Fibroblast of villous mesenchyme (primary cell): ENCODE data around the gene PRPS1. TPM values are rescaled to one million over a fixed set of nuclear protein-coding genes. Genes with fewer than 3 reads are reported as not detected.
A peak's percentile ranks its signal among the peaks of the same experiment; 100 is the strongest.

Experiments used
- DNase-seq: peaks from one replicate; pipeline ENCODE4 v3.0.0-alpha.2; 2010; ENCODE audit warnings: low read depth
- H3K4me3 ChIP-seq: 2 replicates; pipeline ENCODE4 v1.5.1; 2011; ENCODE audit warnings: low read depth, mild to moderate bottlenecking, low read length
- CTCF ChIP-seq: IDR thresholded peaks from 2 replicates; pipeline ENCODE4 v1.5.1; 2012; ENCODE audit warnings: low read depth, mild to moderate bottlenecking, low read length; ENCODE audit not compliant: insufficient read depth
- total RNA-seq: library from RNA; depleted of rRNA; stranded (reverse); fragments of >200 nt; gene quantifications from 2 replicates; pipeline ENCODE4 v1.2.3, GENCODE V29; 2012

The PRPS1 gene
- total RNA-seq, 1 donor = 76.9 TPM

GRCh38 chrX:107628662-107629539, 591 bp downstream of the PRPS1 start:
- peak; percentile 18 for DNase-seq
- TF ChIP-seq CTCF = no peak

GRCh38 chrX:107629540-107629909, 1.2 kb downstream of the PRPS1 start:
- peak; percentile 38 for TF ChIP-seq CTCF
- DNase-seq = peak; percentile 40

More at GRCh38 chrX:107628662-107629539, 591 bp downstream of the PRPS1 start:
- H3K4me3 ChIP-seq = peak overlapping the region; percentile 79

GRCh38 chrX:107630031-107630689, 1.9 kb downstream of the PRPS1 start:
- DNase-seq = no peak
- TF ChIP-seq CTCF = no peak
- peak overlapping the region; percentile 79 for H3K4me3 ChIP-seq

More at GRCh38 chrX:107629540-107629909, 1.2 kb downstream of the PRPS1 start:
- H3K4me3 ChIP-seq = peak overlapping the region; percentile 79

- TF ChIP-seq CTCF = no peak
- no peak overlapping the region for H3K4me3 ChIP-seq
- peak; percentile 5 for DNase-seq
Measured at GRCh38 chrX:107632346-107632745, 4.0 kb downstream of the PRPS1 start.

- TF ChIP-seq CTCF = no peak
- no peak for DNase-seq
- H3K4me3 ChIP-seq = no peak overlapping the region
Measured at GRCh38 chrX:107646735-107647134, 18.4 kb downstream of the PRPS1 start.

GRCh38 chrX:107648332-107648731, 20.0 kb downstream of the PRPS1 start:
- H3K4me3 ChIP-seq = no peak overlapping the region
- no peak for TF ChIP-seq CTCF
- DNase-seq = no peak
